ENCODE measurements around the gene PPIL6.

DNA sequence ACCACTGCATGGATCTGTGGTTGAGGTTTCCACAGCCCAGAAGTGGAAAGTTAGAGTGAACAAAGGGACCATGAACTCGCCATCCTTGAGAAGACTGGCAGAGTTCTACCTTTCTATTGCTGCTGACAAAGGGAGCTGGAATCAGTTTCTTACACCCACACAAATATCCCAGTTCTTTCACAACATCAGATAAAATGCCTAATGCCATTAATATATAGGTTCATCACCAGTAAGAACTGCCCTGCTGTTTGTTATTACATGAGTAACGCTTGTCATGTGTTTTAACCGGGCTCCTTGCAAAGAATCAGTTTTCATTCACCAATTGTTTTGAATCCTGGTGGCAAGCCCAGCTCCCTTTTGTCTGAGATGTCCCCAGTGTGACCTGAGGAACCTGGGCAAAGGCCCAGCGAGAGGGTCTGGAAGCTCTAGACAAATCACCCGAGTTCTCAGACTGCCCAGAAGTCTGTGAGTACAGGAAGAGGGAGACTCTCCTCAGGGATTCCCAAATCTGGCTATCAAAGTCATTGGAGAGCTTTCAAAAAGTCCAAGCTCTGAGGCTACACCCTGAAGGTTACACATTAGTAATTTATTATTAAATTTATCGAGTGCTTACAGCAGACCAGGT is 50.7 kb downstream of the PPIL6 start:
- TF ChIP-seq POLR2AphosphoS5 (IDR thresholded peaks at IDR 0.05) (no peak), POLR2A (IDR thresholded peaks at IDR 0.05) (no peak)

Data from suprapubic skin (tissue), 4 donors.